Measurements from ENCODE around the gene TFF2. TPM values are rescaled to one million over a fixed set of nuclear protein-coding genes. Genes with fewer than 3 reads are reported as not detected.

Gene TFF2
- total RNA-seq, 1 experiment from 2014 or later = 1.1 TPM

- Histone ChIP-seq H3K36me3 (ENCODE audit: control insufficient read depth, insufficient read depth, low read length) (no peaks in the 10 kb centered on the region), H3K9me3 (ENCODE audit: control insufficient read depth, insufficient read depth, low read depth, low read length) (no peaks in the 10 kb centered on the region), H3K4me1 (ENCODE audit: control insufficient read depth, insufficient read depth, low read length) (no peaks in the 10 kb centered on the region; the same call in 1 of the 2 replicates), H3K4me3 (ENCODE audit: low read depth in 2 of 2, low read length in 2 of 2) (no peak overlapping the region), H3K27ac (ENCODE audit: low read length) (no peak overlapping the region), H3K27me3 (ENCODE audit: control insufficient read depth, insufficient read depth, low read length) (no peaks in the 10 kb centered on the region)
- ChIA-PET CTCF (no interaction called here), POLR2A (no interaction called here)
- BruUV-seq (replicated peaks) = no TSS peak
- ATAC-seq = no peak
- no peak for DNase-seq (ENCODE audit: low read depth, low spot score)
- TF ChIP-seq REST (IDR thresholded peaks at IDR 0.05; ENCODE audit: insufficient read depth in 1 of 2, low read depth in 2 of 2, low read length in 1 of 2) = no peak
- no peak for TF ChIP-seq TCF7L2 (IDR thresholded peaks at IDR 0.05; ENCODE audit: low read depth, low read length)
- no peak for TF ChIP-seq CTCF (IDR thresholded peaks at IDR 0.05)
- TF ChIP-seq SIN3A (IDR thresholded peaks at IDR 0.05; ENCODE audit: borderline replicate concordance, insufficient read depth, low read depth, low read length) = no peak
- no peak for TF ChIP-seq POLR2AphosphoS5 (IDR thresholded peaks at IDR 0.05; ENCODE audit: low read depth, low read length)
- intact Hi-C loops (cut with micrococcal nuclease; ENCODE audit: unreplicated experiment) (no loop called here), in situ Hi-C loops (cut with HindIII; ENCODE audit: low pct_unique_long_range_greater_than_20kb, low sequenced_read_pairs) (no loop called here)
These were observed 2.0 kb downstream of the TFF2 start for GRCh38 chr21:42348762-42349161.

- Histone ChIP-seq H3K9me3 (ENCODE audit: control insufficient read depth, insufficient read depth, low read depth, low read length) (no peaks in the 10 kb centered on the region), H3K27ac (ENCODE audit: low read length) (no peak overlapping the region), H3K4me1 (ENCODE audit: control insufficient read depth, insufficient read depth, low read length) (no peaks in the 10 kb centered on the region; the same call in 1 of the 2 replicates), H3K36me3 (ENCODE audit: control insufficient read depth, insufficient read depth, low read length) (no peaks in the 10 kb centered on the region), H3K4me3 (ENCODE audit: low read depth in 2 of 2, low read length in 2 of 2) (peak overlapping the region in 1 of 2 experiments; percentile 12; a peak in 2 of 4 replicates), H3K27me3 (ENCODE audit: control insufficient read depth, insufficient read depth, low read length) (no peaks in the 10 kb centered on the region)
- no TSS peak for BruUV-seq (replicated peaks)
- DNase-seq (ENCODE audit: low read depth, low spot score) = no peak
- ChIA-PET CTCF (no interaction called here), POLR2A (no interaction called here)
- no peak for ATAC-seq
- intact Hi-C loops (cut with micrococcal nuclease; ENCODE audit: unreplicated experiment) (no loop called here), in situ Hi-C loops (cut with HindIII; ENCODE audit: low pct_unique_long_range_greater_than_20kb, low sequenced_read_pairs) (no loop called here)
- TF ChIP-seq REST (IDR thresholded peaks at IDR 0.05; ENCODE audit: insufficient read depth in 1 of 2, low read depth in 2 of 2, low read length in 1 of 2) (no peak), TCF7L2 (IDR thresholded peaks at IDR 0.05; ENCODE audit: low read depth, low read length) (no peak), CTCF (IDR thresholded peaks at IDR 0.05) (no peak), SIN3A (IDR thresholded peaks at IDR 0.05; ENCODE audit: borderline replicate concordance, insufficient read depth, low read depth, low read length) (no peak), POLR2AphosphoS5 (IDR thresholded peaks at IDR 0.05; ENCODE audit: low read depth, low read length) (no peak)
These were observed 3.0 kb downstream of the TFF2 start for GRCh38 chr21:42347601-42348327.

Data from Panc1 (cell line).